IMR-90 (cell line): ENCODE data around the gene POU3F2. TPM values are rescaled to one million over a fixed set of nuclear protein-coding genes. Genes with fewer than 3 reads are reported as not detected.

ENCODE experiments used
- RAD21 ChIP-seq: IDR thresholded peaks from 2 replicates; pipeline ENCODE4 v1.6.1; 2012; ENCODE audit warnings: low read length, improper control_type of control experiment
- polyA plus RNA-seq, 3 experiments: library from polyadenylated mRNA; depleted of rRNA; stranded (reverse); fragments of >200 nt; gene quantifications; 2 replicates each; pipeline ENCODE4 v1.2.3, GENCODE V29; 2012; ENCODE audit warnings: low replicate concordance in 1 of 3
- total RNA-seq: library from RNA; depleted of rRNA; stranded (reverse); fragments of >200 nt; gene quantifications from 2 replicates; pipeline ENCODE4 v1.2.3, GENCODE V29; 2012
- TF ChIP-seq, protein P1 (sequence below): fragments of 150-350 bp; IDR thresholded peaks from 2 replicates; pipeline ENCODE4 v1.6.1; 2016; ENCODE audit warnings: low read depth, mild to moderate bottlenecking, low read length, moderate library complexity, borderline replicate concordance

Gene POU3F2
- total and polyA plus RNA-seq, 2 of the 4 experiments (the other 2 are of a cell fraction) = not detected

- TF ChIP-seq, protein P1, sequence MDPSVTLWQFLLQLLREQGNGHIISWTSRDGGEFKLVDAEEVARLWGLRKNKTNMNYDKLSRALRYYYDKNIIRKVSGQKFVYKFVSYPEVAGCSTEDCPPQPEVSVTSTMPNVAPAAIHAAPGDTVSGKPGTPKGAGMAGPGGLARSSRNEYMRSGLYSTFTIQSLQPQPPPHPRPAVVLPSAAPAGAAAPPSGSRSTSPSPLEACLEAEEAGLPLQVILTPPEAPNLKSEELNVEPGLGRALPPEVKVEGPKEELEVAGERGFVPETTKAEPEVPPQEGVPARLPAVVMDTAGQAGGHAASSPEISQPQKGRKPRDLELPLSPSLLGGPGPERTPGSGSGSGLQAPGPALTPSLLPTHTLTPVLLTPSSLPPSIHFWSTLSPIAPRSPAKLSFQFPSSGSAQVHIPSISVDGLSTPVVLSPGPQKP = no peak
- TF ChIP-seq RAD21 = no peak
These were observed 10.2 kb downstream of the POU3F2 start (continued) for GRCh38 chr6:98844244-98845210.
